ENCODE measurements around the gene EIF3L. TPM values are rescaled to one million over a fixed set of nuclear protein-coding genes. Genes with fewer than 3 reads are reported as not detected.

Gene EIF3L
- total and polyA plus RNA-seq, 2 donors (not counting 3 experiments of a cell fraction or from before 2014, with no cell fraction given) = 479 to 601 TPM

GRCh38 chr22:37827056-37827455 is 22.2 kb upstream of the EIF3L start:
- TF ChIP-seq GATA2 (IDR thresholded peaks at IDR 0.05; ENCODE audit: insufficient read depth, insufficient read length, low read depth, low read length) (no peak), POLR2A (IDR thresholded peaks at IDR 0.05; ENCODE audit: low read depth, low read length) (no peak), EZH2 (IDR thresholded peaks at IDR 0.05; ENCODE audit: borderline replicate concordance, low read depth, low read length, severe bottlenecking) (no peak), CTCF (IDR thresholded peaks at IDR 0.05; ENCODE audit: extremely low read depth in 1 of 2, insufficient read depth in 1 of 2, low read depth in 1 of 2, low read length in 2 of 2) (no peak), FOS (IDR thresholded peaks at IDR 0.05; ENCODE audit: borderline replicate concordance, insufficient read depth, low read length) (no peak), MYC (IDR thresholded peaks at IDR 0.05; ENCODE audit: low read depth, low read length) (no peak), POLR2AphosphoS5 (IDR thresholded peaks at IDR 0.05; ENCODE audit: insufficient read depth, low read depth, low read length) (no peak), JUN (IDR thresholded peaks at IDR 0.05; ENCODE audit: borderline replicate concordance, insufficient read depth, insufficient read length, low read depth) (no peak), MAX (IDR thresholded peaks at IDR 0.05; ENCODE audit: insufficient read depth, insufficient read length) (no peak)
- no peaks in the 10 kb centered on the region for H3K9me3 ChIP-seq (replicated peaks; ENCODE audit: control insufficient read depth, insufficient read depth, low read length)
- H3K36me3 ChIP-seq (ENCODE audit: control insufficient read depth in 2 of 2, extremely low read depth in 1 of 2, insufficient read depth in 2 of 2, low read length in 2 of 2) = peaks cover 0 to 14% of the 10 kb centered on the region in 2 experiments
- no peak for FAIRE-seq
- CTCF ChIA-PET = interaction anchor here (2.1 to 3.8 kb wide), 4 partner anchors 9 to 184 kb away, joined by 5 to 24 read pairs (median 11); partner anchors contain the start of gene ANKRD54
- H3K4me2 ChIP-seq (ENCODE audit: insufficient read depth, low read length) = no peak overlapping the region
- DNase-seq (ENCODE audit: low read depth, low spot score) = no peak
- no peaks in the 10 kb centered on the region for H4K20me1 ChIP-seq (replicated peaks; ENCODE audit: control insufficient read depth, extremely low read depth, insufficient read depth, low read length)
- no peak overlapping the region for H3K27ac ChIP-seq (ENCODE audit: insufficient read depth, low read depth, low read length)
- H2AFZ ChIP-seq (ENCODE audit: low read depth, low read length) = no peak overlapping the region
- intact Hi-C loops (cut with micrococcal nuclease) = no loop called here
- H3K4me1 ChIP-seq (ENCODE audit: control insufficient read depth, extremely low read depth, insufficient read depth, low read length) = no peaks in the 10 kb centered on the region
- H3K9me1 ChIP-seq (replicated peaks; ENCODE audit: control insufficient read depth, extremely low read depth, insufficient read depth, low read length) = no peaks in the 10 kb centered on the region
- no peak overlapping the region for H3K4me3 ChIP-seq (replicated peaks in 1 of 3; ENCODE audit: insufficient read depth in 1 of 3, low read depth in 1 of 3, low read length in 3 of 3)
- POLR2A ChIA-PET = no interaction called here
- peaks cover 0 to 1% of the 10 kb centered on the region in 2 experiments for H3K27me3 ChIP-seq (ENCODE audit: control insufficient read depth in 2 of 2, insufficient read depth in 2 of 2, low read length in 2 of 2)
- dilution Hi-C loops (cut with MboI; ENCODE audit: extremely low pct_ligation_motif_present, low sequenced_read_pairs) = no loop called here
- no peak overlapping the region for H3K9ac ChIP-seq (replicated peaks; ENCODE audit: extremely low read depth, insufficient read depth, low read length)
- no peaks in the 10 kb centered on the region for H3K79me2 ChIP-seq (ENCODE audit: control insufficient read depth, insufficient read depth, low read length)
- no TSS peak for BruUV-seq (replicated peaks)

All from endothelial cell of umbilical vein (primary cell).